IPS-15b (cell line): ENCODE data around the gene HDGFL2.

Experiments used
- H3K27me3 ChIP-seq: one replicate; pipeline ENCODE4 v1.6.1; 2013; ENCODE audit warnings: low read length; ENCODE audit not compliant: control insufficient read depth, insufficient read depth
- H3K36me3 ChIP-seq: one replicate; pipeline ENCODE4 v1.6.1; 2013; ENCODE audit warnings: low read length; ENCODE audit not compliant: control insufficient read depth, insufficient read depth
- H3K4me1 ChIP-seq: one replicate; pipeline ENCODE4 v1.6.1; 2013; ENCODE audit warnings: mild to moderate bottlenecking, low read length; ENCODE audit not compliant: control insufficient read depth, insufficient read depth
- H3K4me3 ChIP-seq: one replicate; pipeline ENCODE4 v1.5.1; 2013; ENCODE audit warnings: low read depth, low read length
- H3K9ac ChIP-seq: one replicate; pipeline ENCODE4 v1.6.1; 2013; ENCODE audit warnings: low read depth, mild to moderate bottlenecking, low read length
- H3K9me3 ChIP-seq: one replicate; pipeline ENCODE4 v1.6.1; 2013; ENCODE audit warnings: mild to moderate bottlenecking, low read length; ENCODE audit not compliant: control insufficient read depth, insufficient read depth

The HDGFL2 gene

DNA sequence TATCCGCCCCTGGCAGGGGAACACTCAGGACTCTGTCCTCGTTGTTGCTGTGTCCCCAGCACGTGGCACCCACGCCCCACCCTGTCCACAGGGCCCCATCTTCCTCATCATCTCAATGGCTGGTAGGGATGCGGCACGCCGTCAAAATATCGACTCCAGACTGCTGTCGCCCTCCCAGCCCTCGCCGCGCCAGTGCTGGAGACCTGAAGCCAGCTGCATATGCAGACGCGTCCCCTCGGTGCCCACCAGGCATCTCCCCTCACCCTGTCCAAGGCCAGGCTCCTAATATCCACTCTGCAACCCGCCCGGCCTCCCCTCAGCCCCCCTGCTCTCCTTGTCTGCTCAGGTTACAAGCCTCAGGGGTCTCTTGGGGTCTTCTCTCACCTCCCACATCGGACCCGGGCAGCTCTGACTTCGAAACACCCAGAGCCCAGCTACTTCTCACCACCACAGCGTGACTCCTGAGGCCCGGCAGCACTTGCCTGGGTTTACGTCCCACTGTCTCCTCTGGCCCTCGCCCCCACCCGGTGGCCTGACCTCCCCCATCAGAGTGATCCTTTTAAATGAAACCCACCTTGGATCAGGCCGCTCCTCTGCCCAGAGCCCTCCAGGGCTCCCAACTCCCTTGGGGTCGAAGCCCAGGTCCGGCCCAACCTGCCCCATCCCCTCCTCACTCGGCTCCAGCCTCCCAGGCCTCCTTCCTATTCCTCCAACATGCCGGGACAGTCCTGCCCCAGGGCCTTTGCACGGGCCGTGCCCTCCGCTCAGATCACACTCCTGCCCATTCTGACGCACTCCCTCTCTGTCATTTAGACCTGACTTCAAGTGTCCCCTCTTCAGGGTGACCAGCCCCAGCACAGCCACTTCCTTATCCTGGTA lies 33.7 kb downstream of the HDGFL2 start:
- H3K36me3 ChIP-seq = peaks cover 41% of the 10 kb centered on the region
- no peaks in the 10 kb centered on the region for H3K4me1 ChIP-seq
- H3K9ac ChIP-seq = no peak overlapping the region
- H3K4me3 ChIP-seq = no peak overlapping the region
- no peaks in the 10 kb centered on the region for H3K9me3 ChIP-seq
- H3K27me3 ChIP-seq = peaks cover 1% of the 10 kb centered on the region

DNA sequence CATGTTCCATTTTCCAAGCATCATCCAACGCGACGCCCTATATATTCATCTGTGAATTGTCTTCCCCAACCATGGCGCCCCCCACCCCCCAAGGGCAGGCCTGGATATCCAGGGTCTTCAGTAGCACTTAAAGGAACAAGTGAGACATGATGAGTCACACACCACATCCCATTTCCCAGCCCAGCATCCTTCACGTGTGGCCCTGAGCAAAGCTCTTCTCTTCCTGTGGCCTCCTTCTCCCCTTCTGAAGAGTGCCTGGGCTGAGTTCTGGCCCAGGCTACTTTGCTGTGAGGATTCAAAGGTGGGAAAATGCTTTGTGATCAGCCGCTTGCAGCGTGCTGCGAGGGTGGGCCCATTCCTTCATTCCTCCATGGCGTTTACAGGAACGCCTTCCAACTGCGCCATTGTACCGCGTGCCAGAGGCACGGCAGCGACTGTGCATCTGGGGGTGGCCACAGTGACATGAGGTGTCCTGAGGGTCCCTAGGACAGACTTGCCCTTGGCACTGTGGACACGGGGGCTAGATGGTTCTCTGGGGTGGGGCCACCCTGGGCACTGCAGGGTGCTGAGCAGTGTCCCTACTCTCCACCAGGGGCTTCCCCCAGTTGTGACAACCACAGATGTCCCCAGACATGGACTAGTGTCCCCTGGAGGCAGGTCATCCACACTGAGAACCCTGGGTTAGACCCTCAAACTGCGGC lies 34.5 kb downstream of the HDGFL2 start:
- Histone ChIP-seq H3K27me3 (peaks cover 7% of the 10 kb centered on the region), H3K9ac (no peak overlapping the region), H3K4me3 (no peak overlapping the region), H3K9me3 (no peaks in the 10 kb centered on the region), H3K36me3 (peaks cover 33% of the 10 kb centered on the region), H3K4me1 (no peaks in the 10 kb centered on the region)

DNA sequence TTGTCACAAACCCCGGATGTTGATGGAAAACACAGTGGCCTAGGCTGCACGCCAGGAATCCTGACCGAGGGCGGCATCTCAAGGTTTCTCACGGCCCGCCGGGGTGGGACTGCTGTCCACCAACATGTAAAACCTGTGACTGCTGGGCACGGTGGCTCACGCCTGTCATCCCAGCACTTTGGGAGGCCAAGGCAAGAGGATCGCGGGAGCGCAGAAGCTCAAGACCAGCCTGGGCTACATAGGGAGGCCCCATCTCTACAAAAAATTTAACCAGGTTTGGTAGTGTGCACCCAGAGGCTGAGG lies 35.0 kb downstream of the HDGFL2 start:
- H3K4me1 ChIP-seq = no peaks in the 10 kb centered on the region
- no peak overlapping the region for H3K4me3 ChIP-seq
- H3K36me3 ChIP-seq = peaks cover 29% of the 10 kb centered on the region
- peaks cover 11% of the 10 kb centered on the region for H3K27me3 ChIP-seq
- no peaks in the 10 kb centered on the region for H3K9me3 ChIP-seq
- no peak overlapping the region for H3K9ac ChIP-seq

DNA sequence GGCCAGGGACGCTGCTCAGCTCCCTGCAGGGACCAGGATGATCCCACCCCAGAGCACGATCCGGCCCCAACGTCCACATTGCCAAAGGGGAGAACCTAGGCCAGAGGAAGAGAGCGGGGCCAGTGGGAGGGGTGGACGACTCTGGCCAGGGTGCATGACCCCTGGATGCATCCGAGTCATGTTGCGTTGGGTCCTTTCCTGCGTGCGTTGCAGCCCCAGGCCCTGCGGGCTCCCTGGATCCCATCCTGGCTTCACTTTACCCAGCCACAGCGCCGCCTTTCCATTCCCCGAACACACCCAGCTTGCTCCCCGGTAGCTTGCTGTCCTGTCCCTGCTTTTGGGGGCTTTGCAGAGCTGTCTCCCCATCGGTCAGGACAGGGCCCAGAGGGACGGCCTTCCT lies 35.7 kb downstream of the HDGFL2 start:
- no peak overlapping the region for H3K4me3 ChIP-seq
- no peak overlapping the region for H3K9ac ChIP-seq
- H3K36me3 ChIP-seq = peaks cover 22% of the 10 kb centered on the region
- H3K9me3 ChIP-seq = no peaks in the 10 kb centered on the region
- H3K27me3 ChIP-seq = peaks cover 11% of the 10 kb centered on the region
- H3K4me1 ChIP-seq = no peaks in the 10 kb centered on the region

DNA sequence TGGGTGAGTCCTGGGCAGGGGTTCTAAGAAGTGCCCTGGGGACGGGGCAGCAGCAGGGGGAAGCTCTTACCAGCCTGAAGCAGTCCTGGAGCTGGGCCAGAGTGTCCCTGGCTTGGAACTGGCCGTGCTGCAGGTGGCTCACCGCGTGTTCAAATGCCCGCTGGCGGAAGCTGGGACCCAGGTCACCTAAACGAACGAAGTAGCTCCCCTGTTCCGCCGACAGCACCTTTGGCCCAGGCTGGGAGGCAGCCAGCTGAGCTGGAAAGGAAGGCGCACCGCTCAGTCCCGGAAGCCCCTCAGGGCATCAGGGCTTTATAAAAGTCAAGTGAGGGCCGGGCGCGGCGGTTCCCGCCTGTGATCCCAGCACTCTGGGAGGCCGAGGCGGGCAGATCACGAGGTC lies 36.6 kb downstream of the HDGFL2 start:
- Histone ChIP-seq H3K27me3 (peaks cover 13% of the 10 kb centered on the region), H3K36me3 (peaks cover 13% of the 10 kb centered on the region), H3K4me1 (no peaks in the 10 kb centered on the region), H3K4me3 (no peak overlapping the region), H3K9ac (no peak overlapping the region), H3K9me3 (no peaks in the 10 kb centered on the region)

DNA sequence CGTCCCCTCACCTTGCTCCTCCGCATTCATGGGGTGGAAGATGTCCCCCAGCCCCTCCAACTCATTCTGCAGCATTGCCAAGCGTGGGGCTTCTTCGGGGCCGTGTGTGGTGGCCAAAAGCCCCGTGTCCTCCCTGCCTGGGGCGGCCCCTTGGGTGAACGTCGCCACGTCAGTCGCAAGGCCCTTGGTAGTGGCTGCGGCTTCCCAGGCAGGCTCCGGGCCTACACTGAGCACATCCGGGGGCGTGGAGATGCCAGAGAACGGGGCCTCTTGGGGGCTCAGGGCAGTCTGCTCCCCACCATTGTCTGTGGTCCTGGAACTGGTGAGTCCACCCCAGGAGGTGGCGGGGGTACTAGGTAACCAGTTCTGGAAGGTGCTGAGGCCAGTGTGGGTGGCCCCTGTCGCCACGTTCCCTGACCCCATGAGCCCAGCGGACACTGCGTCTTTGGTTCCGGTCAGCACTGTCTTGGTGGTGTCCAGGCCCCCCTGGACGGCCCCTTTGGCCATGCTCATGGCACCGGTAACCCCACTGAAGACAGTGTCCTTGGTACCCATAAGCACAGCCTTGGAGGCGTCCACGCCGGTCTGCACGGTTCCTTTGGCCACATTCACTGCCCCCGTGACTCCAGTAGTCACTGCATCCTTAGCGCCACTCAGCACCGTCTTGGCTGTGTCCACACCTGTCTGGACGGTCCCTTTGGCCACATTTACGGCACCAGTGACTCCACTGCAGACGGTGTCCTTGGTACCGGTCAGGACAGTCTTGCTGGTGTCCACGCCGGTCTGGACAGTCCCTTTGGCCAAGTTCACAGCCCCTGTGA lies 38.5 kb downstream of the HDGFL2 start:
- no peaks in the 10 kb centered on the region for H3K9me3 ChIP-seq
- peaks cover 2% of the 10 kb centered on the region for H3K36me3 ChIP-seq
- H3K9ac ChIP-seq = no peak overlapping the region
- H3K27me3 ChIP-seq = peaks cover 13% of the 10 kb centered on the region
- no peaks in the 10 kb centered on the region for H3K4me1 ChIP-seq
- no peak overlapping the region for H3K4me3 ChIP-seq

DNA sequence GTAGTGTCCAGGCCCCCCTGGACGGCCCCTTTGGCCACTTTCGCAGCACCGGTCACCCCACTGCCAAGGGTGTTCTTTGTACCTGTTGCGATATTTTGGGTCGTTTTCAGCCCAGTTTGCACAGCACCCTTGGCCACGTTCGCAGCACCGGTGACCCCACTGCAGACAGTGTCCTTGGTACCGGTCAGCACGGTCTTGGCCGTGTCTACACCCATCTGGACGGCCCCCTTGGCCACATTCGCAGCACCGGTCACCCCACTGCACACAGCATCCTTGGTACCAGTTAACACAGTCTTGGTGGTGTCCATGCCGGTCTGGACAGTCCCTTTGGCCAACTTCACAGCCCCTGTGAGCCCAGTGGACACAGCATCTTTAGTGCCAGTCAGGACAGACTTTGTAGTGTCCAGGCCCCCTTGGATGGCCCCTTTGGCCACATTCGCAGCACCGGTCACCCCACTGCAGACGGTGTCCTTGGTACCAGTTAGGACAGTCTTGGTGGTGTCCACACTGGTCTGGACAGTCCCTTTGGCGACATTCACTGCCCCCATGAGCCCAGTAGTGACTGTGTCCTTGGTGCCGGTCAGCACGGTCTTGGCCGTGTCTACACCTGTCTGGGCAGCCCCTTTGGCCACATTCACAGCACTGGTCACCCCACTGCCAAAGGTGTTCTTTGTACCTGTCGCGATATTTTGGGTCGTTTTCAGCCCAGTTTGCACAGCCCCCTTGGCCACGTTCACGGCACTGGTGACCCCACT lies 39.4 kb downstream of the HDGFL2 start:
- H3K4me3 ChIP-seq = no peak overlapping the region
- H3K27me3 ChIP-seq = peaks cover 13% of the 10 kb centered on the region
- H3K9me3 ChIP-seq = no peaks in the 10 kb centered on the region
- no peak overlapping the region for H3K9ac ChIP-seq
- H3K4me1 ChIP-seq = no peaks in the 10 kb centered on the region
- H3K36me3 ChIP-seq = no peaks in the 10 kb centered on the region

DNA sequence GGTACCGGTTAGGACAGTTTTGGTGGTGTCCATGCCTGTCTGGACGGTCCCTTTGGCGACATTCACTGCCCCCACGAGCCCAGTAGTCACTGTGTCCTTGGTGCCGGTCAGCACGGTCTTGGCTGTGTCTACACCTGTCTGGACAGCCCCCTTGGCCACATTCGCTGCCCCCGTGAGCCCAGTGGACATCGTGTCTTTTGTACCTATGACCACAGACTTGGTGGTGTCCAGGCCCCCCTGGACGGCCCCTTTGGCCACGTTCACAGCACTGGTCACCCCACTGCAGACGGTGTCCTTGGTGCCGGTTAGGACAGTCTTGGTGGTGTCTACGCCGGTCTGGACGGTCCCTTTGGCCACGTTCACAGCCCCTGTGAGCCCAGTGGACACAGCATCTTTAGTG lies 40.0 kb downstream of the HDGFL2 start:
- H3K4me3 ChIP-seq = no peak overlapping the region
- peaks cover 13% of the 10 kb centered on the region for H3K27me3 ChIP-seq
- no peak overlapping the region for H3K9ac ChIP-seq
- no peaks in the 10 kb centered on the region for H3K9me3 ChIP-seq
- H3K4me1 ChIP-seq = no peaks in the 10 kb centered on the region
- H3K36me3 ChIP-seq = no peaks in the 10 kb centered on the region

DNA sequence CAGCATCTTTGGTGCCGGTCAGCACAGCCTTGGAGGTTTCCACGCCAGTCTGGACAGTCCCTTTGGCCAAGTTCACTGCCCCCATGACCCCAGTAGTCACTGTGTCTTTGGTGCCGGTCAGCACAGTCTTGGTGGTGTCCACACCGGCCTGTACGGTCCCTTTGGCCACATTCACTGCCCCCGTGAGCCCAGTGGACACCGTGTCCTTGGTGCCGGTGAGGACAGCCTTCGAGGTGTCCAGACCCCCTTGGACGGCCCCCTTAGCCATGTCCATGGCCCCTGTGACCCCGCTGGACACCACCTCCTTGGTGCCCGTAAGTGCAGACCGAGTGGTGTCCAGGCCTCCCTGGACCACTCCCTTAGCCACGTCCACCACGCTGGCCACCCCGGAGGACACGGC lies 41.2 kb downstream of the HDGFL2 start:
- no peaks in the 10 kb centered on the region for H3K9me3 ChIP-seq
- H3K27me3 ChIP-seq = peaks cover 13% of the 10 kb centered on the region
- no peak overlapping the region for H3K4me3 ChIP-seq

DNA sequence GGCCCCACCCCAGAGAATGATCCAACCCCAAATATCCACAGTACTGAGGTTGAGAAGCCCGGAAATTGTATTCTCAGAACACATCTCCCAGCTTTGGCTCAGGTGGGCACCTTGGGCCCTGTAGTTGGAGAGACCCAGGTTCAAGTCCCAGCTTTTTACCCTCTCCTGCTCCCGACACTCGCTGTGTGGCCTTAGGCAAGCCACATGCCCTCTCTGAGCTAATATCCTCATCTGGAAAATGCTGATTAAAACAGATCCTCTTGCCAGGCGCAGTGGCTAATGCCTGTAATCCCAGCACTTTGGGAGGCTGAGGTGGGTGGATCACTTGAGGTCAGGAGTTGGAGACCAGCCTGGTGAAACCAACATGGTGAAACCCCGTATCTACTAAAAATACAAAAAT lies 43.6 kb downstream of the HDGFL2 start:
- peaks cover 12% of the 10 kb centered on the region for H3K27me3 ChIP-seq
- no peak overlapping the region for H3K9ac ChIP-seq
- H3K4me3 ChIP-seq = no peak overlapping the region
- H3K9me3 ChIP-seq = no peaks in the 10 kb centered on the region
- H3K4me1 ChIP-seq = no peaks in the 10 kb centered on the region
- no peaks in the 10 kb centered on the region for H3K36me3 ChIP-seq

More for the DNA sequence above, 41.2 kb downstream of the HDGFL2 start:
- Histone ChIP-seq H3K9ac (no peak overlapping the region), H3K36me3 (no peaks in the 10 kb centered on the region), H3K4me1 (no peaks in the 10 kb centered on the region)

DNA sequence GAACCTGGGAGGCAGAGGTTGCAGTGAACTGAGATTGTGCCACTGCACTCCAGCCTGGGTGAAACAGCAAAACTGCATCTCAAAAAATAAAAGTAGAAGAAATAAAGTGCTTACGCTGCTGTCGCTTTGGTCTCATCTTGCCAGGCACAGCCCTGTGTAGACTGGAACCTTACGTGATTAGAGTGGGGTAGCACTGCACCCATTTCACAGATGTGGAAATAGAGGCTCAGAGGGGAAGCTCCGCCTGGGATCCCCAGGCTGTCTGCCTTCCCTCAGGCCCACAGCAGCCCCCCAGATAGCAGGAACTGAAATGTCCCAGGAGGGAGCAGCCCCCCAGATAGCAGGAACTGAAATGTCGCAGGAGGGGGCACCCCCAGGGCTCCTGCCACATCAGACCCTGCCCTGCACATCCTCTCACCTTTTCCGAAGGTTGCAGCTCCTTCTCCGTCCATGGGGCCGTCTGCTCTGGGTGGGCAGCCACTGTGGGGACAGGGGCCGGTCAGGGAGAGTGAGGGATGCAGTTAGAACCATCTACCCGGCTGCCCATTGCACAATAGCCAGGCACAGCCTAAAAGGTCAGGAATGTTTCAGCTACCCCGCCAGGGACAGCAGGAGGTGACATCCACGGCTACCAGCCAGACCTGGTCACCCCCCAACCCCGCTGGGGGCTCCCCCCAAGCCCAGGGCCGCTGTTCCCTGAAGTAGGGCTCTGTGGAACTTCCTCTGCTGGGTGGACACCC lies 44.3 kb downstream of the HDGFL2 start:
- Histone ChIP-seq H3K36me3 (no peaks in the 10 kb centered on the region), H3K4me3 (no peak overlapping the region), H3K9ac (no peak overlapping the region), H3K9me3 (no peaks in the 10 kb centered on the region), H3K27me3 (peaks cover 6% of the 10 kb centered on the region), H3K4me1 (no peaks in the 10 kb centered on the region)
